HTERT RPE-1 (cell line): ENCODE data around the gene AKR1B1.

Source experiments
- in situ Hi-C: fragments of 300-500 bp; cut with MboI; formaldehyde crosslinking; loops from 4 replicates; pipeline ENCODE4 v1.14.3; 2020; ENCODE audit warnings: low sequenced_read_pairs

AKR1B1 gene

DNA sequence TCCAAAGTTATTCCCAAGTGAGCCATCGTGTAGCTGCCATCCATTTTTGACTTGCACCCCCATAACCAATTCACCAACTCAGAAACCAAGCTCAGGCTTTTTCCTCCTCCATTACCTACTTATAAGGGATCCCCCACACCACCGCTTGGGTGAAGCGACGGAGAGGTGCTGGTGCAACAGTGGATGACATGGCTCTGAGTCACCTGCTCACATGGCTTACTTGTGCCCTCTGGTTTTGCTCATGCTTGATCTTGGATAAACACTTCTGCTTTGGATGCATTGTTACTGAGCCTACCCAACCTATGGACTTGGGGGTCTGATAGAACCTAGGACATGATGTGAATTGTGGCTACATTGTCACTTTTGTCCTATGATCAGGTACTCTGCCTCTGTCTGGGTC is 12.0 kb upstream of the AKR1B1 start:
- in situ Hi-C loops = no loop called here

DNA sequence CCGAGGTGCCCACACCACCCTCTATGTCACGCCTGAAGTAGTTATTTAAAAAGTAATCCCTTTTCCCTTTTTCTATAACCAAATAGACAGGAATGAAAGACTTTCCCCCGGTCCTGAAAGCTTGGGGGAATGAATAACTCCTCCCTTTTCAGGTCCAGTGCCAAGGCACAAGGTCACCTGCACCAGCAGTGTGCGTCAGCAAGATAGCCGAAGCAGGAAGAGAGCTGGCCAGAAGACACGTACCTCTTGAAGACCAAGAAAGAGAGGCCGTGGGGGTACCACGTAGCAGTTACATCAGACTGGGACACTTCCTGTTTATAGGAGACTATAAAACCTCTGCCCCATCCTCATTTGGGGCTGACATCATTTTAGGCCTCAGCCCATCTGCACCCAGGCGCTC is 10.7 kb upstream of the AKR1B1 start:
- in situ Hi-C loops = no loop called here

DNA sequence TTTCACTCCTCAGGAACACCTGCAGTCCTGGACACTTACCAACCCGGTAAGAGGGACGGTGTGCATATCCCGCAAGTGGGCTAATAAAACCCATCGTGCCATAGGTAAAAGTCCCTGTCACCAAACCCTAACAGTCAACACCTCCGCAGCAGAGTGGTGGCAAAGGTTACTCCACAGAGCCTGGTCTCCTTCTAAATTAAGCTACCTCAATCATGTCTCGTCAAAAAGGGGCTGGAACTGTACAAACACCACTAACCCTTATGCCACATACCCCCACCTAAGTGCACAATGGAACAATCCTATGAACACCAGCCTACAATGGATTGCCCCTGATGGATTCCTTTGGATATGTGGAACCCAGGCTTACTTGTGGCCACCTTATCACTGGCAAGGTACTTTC is 9.6 kb upstream of the AKR1B1 start:
- in situ Hi-C loops = no loop called here

GRCh38 chr7:134468054-134468453 is 9.2 kb upstream of the AKR1B1 start:
- in situ Hi-C loops = no loop called here

GRCh38 chr7:134465491-134465890 is 6.6 kb upstream of the AKR1B1 start:
- in situ Hi-C loops = no loop called here

DNA sequence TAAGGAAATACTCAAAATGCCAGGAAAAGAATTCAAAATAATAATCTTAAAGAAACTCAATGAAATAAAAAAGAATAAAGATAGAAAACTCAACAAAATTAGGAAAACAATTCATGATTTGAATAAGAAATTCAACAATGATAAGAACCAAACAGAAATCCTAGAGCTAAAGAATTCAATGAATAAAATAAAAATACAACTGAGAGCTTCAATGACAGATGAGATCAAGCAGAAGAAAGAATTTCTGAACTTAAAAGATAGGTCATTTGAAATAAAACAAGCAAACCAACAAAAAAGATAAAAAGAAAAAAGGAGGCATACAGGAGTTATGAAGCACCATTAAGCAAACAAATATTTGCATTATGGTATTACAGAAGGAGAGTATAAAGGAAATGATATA is 5.6 kb upstream of the AKR1B1 start:
- in situ Hi-C loops = no loop called here

DNA sequence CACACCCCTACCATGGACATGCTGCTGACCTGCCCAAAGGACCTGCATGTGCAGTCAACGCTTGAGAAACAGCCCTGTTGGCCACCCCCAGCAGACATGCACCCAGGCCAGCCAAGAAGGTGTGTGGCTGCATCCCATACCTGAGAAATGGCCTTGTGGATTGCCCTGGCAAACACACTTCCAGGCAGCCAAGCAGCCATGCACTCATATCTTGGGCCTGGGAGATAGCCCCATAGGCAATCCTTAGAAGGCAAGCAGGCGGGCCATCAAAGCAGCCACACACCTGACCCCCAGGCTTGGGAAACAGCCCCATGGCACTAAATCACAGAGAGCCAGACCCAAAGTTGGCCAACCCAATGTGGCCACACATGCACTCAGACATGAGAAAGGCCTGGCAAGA is 4.9 kb upstream of the AKR1B1 start:
- in situ Hi-C loops = no loop called here

- in situ Hi-C loops = no loop called here
Measured at GRCh38 chr7:134462337-134462925, 3.5 kb upstream of the AKR1B1 start.

- in situ Hi-C loops = no loop called here
Measured at GRCh38 chr7:134461916-134462315, 3.0 kb upstream of the AKR1B1 start.

- in situ Hi-C loops = no loop called here
Measured at GRCh38 chr7:134459981-134460380, 1.1 kb upstream of the AKR1B1 start.

DNA sequence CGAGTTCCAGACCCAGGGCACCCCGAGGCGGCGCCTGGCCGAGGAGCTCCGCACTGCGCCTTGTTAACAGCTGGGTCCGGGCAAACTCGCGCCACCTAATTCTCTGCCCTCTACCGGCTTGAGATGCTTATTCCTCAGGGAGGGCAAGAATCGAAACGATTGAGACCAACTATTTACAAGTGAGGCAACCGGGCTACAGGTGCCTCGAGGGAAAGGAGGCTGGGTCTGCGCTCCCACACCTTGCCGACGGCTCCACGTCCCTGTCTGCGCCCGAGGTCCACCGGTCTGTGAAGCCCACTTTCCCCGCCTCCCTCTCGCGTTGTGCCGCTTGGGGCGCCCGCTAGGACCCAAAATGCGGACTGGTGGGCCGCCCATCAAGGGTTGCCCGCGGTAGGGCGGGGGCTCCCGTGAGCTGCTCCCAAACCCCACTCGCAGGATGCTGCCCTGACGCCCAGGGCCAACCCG is 527 bp downstream of the AKR1B1 start:
- in situ Hi-C loops = no loop called here

DNA sequence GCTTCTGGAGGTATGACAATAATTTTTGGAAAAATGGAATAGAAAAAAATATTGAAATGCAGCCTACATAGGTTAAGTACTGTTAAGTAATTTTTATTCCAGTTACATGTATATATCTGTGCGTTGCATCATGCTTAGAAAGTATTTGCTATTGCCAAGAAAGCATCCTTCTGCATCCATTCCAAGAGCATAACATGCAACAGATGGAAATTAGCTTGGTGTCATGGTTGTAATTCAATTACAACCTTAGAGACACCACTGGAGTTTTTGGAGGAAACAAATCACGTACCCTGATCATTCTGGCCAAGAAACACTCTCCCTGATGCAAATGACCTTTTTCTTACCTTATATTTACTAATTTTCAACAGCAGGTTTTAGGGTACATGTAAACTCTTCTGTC is 1.7 kb downstream of the AKR1B1 start:
- in situ Hi-C loops = no loop called here

- in situ Hi-C loops = no loop called here
Measured at GRCh38 chr7:134454277-134454676, 4.6 kb downstream of the AKR1B1 start.

GRCh38 chr7:134453518-134453917 is 5.4 kb downstream of the AKR1B1 start:
- in situ Hi-C loops = no loop called here

DNA sequence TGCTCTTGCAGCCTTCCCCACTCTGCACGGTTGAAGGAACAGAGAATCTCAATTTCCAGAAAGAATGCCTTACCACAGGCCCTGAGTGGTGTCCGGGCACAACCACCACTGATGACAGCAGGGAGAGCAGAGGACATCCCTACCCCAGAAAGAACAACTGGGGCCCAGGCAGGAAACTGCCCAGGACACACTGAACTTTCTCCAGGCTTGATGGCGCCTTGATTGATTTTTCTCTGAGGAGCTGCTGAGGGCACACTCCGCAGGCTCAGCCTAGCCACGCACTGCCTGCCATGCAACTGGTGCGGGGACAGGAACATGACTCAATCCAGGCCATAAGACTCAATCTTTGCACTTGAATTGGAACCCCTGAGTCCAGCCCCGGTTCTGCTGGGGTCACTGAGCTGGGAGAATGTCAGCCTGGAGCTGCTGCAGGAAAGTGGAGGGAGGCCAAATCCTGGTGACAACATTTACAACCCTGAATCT is 5.9 kb downstream of the AKR1B1 start:
- in situ Hi-C loops = no loop called here

- in situ Hi-C loops = no loop called here
Measured at GRCh38 chr7:134452419-134452838, 6.5 kb downstream of the AKR1B1 start.

GRCh38 chr7:134451656-134452055 is 7.2 kb downstream of the AKR1B1 start:
- in situ Hi-C loops = no loop called here

GRCh38 chr7:134450294-134451000 is 8.5 kb downstream of the AKR1B1 start:
- in situ Hi-C loops = no loop called here

DNA sequence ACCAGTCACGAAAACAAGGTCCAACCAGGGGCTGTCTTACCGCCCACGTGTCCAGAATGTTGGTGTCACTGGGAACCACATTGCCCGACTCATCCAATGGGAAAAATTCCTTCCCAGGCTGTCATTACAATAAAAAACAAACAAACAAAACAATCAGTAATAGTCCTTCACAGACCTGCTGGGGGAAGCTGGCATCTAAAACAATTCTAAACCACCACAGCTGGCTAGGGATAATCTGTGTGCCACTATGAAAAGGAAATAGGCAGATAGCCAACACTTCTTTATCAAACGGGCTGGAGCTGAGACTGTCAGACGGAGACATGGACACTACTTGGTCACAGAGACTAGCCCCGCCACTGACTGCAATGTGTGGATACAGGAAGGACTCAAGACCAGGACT is 9.2 kb downstream of the AKR1B1 start:
- in situ Hi-C loops = no loop called here

DNA sequence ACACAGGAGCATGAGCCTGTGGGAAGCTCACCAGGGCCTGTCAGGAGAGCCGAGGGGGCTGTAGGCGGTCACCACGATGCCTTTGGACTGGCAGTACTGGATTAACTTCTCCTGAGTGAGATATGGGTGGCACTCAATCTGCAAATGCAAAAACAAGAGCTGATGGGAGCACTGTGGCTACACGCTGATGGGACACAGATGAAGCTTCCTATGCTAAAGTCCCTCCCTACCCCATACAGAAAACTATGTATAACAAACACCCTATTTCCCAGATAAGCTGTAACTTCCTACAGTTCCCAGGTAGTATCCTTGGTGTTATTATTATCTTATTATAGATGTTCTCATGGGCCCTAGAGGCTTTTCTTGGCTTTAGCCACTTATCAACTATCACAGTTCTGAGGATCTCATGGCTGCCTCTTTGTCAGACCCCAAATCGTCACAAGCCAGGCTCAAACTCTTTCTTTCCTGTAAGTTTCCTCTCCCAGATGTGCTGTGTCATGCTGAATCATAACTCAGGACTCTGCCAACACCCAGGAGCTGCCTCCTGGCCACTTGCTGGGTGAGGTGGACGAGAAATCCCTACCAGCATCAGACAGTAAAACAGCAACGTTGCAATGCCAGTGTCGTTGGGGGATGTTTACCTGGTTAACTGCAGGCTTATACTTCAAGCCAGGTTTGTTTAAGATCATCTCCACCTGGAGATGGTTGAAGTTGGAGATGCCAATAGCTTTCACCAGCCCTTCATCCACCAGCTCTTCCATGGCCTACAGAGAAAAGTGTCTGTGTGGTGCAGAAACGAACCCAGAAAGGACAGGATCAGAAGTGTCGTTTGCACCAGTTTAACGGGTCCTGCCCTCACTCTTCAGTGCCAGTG is 10.3 kb downstream of the AKR1B1 start:
- in situ Hi-C loops = no loop called here

DNA sequence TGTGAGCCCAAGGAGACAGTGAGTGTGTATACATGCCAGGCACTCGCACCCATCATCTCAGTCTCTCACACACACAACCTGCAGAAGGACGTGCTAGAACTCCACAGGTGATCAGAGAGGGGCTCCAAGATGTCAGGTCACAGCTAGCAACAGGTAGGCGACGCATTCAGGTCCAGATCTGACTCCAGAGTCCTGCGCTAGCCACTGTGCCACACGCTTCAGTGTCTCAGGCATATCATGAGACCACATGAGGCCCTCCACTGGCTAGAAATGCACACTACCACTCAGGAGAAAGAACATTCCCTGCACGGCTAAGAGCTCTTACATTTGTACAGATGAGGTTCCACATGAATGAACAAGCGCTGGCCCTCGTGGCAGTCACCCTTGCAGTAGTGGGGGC is 11.5 kb downstream of the AKR1B1 start:
- in situ Hi-C loops = no loop called here

- in situ Hi-C loops = no loop called here
Measured at GRCh38 chr7:134446923-134447322, 12.0 kb downstream of the AKR1B1 start.
